Measurements from ENCODE around the gene NXPH4.

NXPH4 gene

GRCh38 chr12:57239587-57240065, 23.0 kb downstream of the NXPH4 start:
- in situ Hi-C loops (cut with MboI; ENCODE audit: low sequenced_read_pairs), result no loop called here

GRCh38 chr12:57240066-57240921, 23.7 kb downstream of the NXPH4 start:
- in situ Hi-C loops (cut with MboI; ENCODE audit: low sequenced_read_pairs), result no loop called here

GRCh38 chr12:57240926-57241401, 24.4 kb downstream of the NXPH4 start:
- in situ Hi-C loops (cut with MboI; ENCODE audit: low sequenced_read_pairs), result no loop called here

GRCh38 chr12:57241402-57242310, 25.1 kb downstream of the NXPH4 start:
- in situ Hi-C loops (cut with MboI; ENCODE audit: low sequenced_read_pairs), result no loop called here

- in situ Hi-C loops (cut with MboI; ENCODE audit: low sequenced_read_pairs), result no loop called here
Observed at GRCh38 chr12:57242329-57242690, 25.7 kb downstream of the NXPH4 start.

DNA sequence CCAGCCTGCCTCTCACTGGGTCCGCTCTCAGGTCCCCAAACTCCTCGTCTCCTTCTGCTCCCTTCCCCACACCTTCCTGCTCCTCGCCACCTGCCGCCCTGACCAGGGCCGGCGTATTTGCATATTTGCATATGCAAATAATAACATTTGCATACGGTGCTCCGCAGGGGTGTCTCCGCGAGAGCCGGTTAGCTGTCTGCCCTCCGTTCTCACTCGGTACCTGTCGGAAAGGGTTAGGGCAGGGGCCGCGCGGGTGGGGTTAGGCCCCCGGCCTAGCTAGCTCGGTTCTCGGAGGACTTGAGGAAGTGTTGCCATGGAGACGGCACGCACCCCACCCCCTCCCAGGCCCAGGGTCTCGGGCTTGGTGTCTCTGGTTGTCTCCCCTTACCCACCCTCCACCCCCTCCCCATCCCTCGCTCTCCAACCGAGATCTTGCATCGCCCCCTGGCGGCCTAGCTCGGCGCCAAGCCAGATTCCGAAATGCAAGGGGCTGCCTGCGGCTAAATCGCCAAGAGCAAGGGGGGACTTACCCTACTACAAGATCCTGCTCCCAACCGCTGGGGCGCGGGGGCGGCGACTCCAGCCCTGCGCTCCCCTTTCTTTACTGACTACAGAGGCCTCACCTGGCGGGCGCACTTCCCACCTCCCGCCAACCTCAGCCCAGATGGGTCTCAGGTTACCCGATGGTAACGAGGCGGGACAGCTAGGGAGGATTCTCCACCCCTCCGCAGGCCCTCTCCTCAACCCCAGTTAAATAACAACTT, 26.3 kb downstream of the NXPH4 start:
- in situ Hi-C loops (cut with MboI; ENCODE audit: low sequenced_read_pairs), result no loop called here

GRCh38 chr12:57243521-57244311, 27.1 kb downstream of the NXPH4 start:
- in situ Hi-C loops (cut with MboI; ENCODE audit: low sequenced_read_pairs), result no loop called here

GRCh38 chr12:57244312-57244696, 27.7 kb downstream of the NXPH4 start:
- in situ Hi-C loops (cut with MboI; ENCODE audit: low sequenced_read_pairs), result no loop called here

DNA sequence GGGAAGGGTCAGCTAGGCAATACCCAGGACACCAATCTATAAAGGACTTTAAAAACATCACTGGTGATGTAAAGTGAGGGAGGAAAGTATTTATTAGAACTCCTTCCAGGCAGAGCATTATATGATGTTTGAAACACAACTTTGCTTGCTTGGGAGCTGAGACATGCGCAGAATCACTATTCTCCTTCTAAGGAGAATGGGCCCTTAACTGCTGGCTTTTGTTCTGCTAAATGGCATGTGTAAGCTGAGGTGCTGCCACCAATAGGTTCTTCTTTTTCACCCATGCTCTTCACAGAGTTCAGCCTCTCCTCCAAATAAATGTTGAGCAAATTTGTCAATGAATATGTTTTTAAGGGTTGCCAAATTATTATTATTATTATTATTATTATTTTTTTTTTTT, 30.4 kb downstream of the NXPH4 start:
- in situ Hi-C loops (cut with MboI; ENCODE audit: low sequenced_read_pairs), result no loop called here

GRCh38 chr12:57248934-57249742, 32.5 kb downstream of the NXPH4 start:
- in situ Hi-C loops (cut with MboI; ENCODE audit: low sequenced_read_pairs), result no loop called here

GRCh38 chr12:57250541-57250940, 33.9 kb downstream of the NXPH4 start:
- in situ Hi-C loops (cut with MboI; ENCODE audit: low sequenced_read_pairs), result no loop called here

- in situ Hi-C loops (cut with MboI; ENCODE audit: low sequenced_read_pairs), result no loop called here
Observed at GRCh38 chr12:57250956-57251355, 34.4 kb downstream of the NXPH4 start, which contains the start of gene STAC3. Gene STAC3, minus strand, starts transcription at chr12:57251187. Its CDS starts 1,551 bp downstream, at chr12:57249636.

- in situ Hi-C loops (cut with MboI; ENCODE audit: low sequenced_read_pairs), result no loop called here
Observed at GRCh38 chr12:57254506-57255280, 38.1 kb downstream of the NXPH4 start.

GRCh38 chr12:57255916-57256315, 39.3 kb downstream of the NXPH4 start:
- in situ Hi-C loops (cut with MboI; ENCODE audit: low sequenced_read_pairs), result no loop called here

DNA sequence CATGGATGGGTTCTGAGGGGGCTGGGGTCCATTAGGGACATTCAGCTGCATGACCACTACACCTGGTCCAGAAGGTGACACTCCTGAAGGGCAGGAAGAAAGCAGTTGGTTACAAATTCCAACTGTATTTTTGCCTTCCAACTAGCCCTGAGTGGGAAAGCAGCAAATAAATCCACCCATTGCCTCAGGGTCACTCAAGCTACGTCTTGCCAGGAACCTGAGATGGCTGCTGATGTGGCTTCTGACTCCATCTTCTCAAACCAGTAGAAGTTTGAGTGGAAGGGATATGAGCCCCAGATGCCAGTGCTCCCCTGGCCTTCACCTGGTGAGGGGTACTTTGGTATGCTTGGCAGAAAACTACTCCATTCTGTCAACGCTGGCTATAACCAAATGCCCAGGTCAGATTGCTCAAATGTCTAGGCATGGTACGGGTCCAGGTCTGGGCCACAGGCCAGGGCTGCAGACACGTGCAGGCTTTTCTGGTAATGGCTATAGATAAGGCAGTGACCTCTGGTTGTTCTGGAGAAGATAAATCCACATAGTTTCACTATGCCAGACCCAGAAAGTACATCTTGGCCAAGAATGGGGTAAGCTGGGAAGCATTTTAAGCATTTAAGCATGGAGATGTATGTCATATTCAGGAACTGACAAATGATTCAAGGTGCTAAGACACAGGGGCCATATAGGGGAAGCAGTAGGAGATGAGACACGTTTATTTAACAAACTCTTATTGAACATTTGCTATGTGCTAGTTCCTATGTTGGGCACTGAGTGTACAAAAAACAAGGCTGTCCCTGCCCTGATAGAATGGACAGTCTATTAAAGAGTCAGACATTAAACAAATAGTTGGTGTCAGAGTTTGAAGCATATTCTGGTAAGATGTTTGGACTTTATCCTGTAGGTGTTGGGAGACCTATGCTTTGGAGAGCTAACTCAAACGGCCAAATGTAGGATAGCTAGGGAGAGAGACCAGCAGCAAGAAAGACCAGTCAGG, 42.7 kb downstream of the NXPH4 start:
- in situ Hi-C loops (cut with MboI; ENCODE audit: low sequenced_read_pairs), result no loop called here

GRCh38 chr12:57260366-57260765, 43.8 kb downstream of the NXPH4 start:
- in situ Hi-C loops (cut with MboI; ENCODE audit: low sequenced_read_pairs), result no loop called here

GRCh38 chr12:57261428-57261865, 44.9 kb downstream of the NXPH4 start:
- in situ Hi-C loops (cut with MboI; ENCODE audit: low sequenced_read_pairs), result no loop called here
